ENCODE data around the gene ZNF385A.

ZNF385A gene

GRCh38 chr12:54363047-54363446 is 21.5 kb downstream of the ZNF385A start:
- no peak for DNase-seq (ENCODE audit: low read depth)
- H3K4me3 ChIP-seq (ENCODE audit: low read depth, low read length): no peak overlapping the region
- TF ChIP-seq CTCF (IDR thresholded peaks at IDR 0.05; ENCODE audit: control insufficient read depth, extremely low read depth, insufficient read depth): no peak

GRCh38 chr12:54360717-54361456 is 23.6 kb downstream of the ZNF385A start:
- H3K4me3 ChIP-seq (ENCODE audit: low read depth, low read length): no peak overlapping the region
- peak; percentile 87 for TF ChIP-seq CTCF (IDR thresholded peaks at IDR 0.05; ENCODE audit: control insufficient read depth, extremely low read depth, insufficient read depth)
- no peak for DNase-seq (ENCODE audit: low read depth)

GRCh38 chr12:54359762-54360351 is 24.7 kb downstream of the ZNF385A start:
- no peak for TF ChIP-seq CTCF (IDR thresholded peaks at IDR 0.05; ENCODE audit: control insufficient read depth, extremely low read depth, insufficient read depth)
- peak overlapping the region; percentile 73 for H3K4me3 ChIP-seq (ENCODE audit: low read depth, low read length)
- no peak for DNase-seq (ENCODE audit: low read depth)

GRCh38 chr12:54358945-54359761 is 25.4 kb downstream of the ZNF385A start:
- no peak for TF ChIP-seq CTCF (IDR thresholded peaks at IDR 0.05; ENCODE audit: control insufficient read depth, extremely low read depth, insufficient read depth)
- H3K4me3 ChIP-seq (ENCODE audit: low read depth, low read length): peak overlapping the region; percentile 73
- peak; percentile 100 for DNase-seq (ENCODE audit: low read depth)

- peak overlapping the region; percentile 73 for H3K4me3 ChIP-seq (ENCODE audit: low read depth, low read length)
- DNase-seq (ENCODE audit: low read depth): no peak
- no peak for TF ChIP-seq CTCF (IDR thresholded peaks at IDR 0.05; ENCODE audit: control insufficient read depth, extremely low read depth, insufficient read depth)
These were observed 26.2 kb downstream of the ZNF385A start for GRCh38 chr12:54358191-54358944.

- peak overlapping the region; percentile 73 for H3K4me3 ChIP-seq (ENCODE audit: low read depth, low read length)
- DNase-seq (ENCODE audit: low read depth): no peak
- TF ChIP-seq CTCF (IDR thresholded peaks at IDR 0.05; ENCODE audit: control insufficient read depth, extremely low read depth, insufficient read depth): no peak
These were observed 26.9 kb downstream of the ZNF385A start for GRCh38 chr12:54357506-54358190.

Measured in LNCaP clone FGC (cell line).